Caco-2 (cell line): Measurements from ENCODE around the gene KLHL12. TPM values are rescaled to one million over a fixed set of nuclear protein-coding genes. Genes with fewer than 3 reads are reported as not detected.

Experiments used
- BruUV-seq: library from RNA; stranded (reverse); fragments of 400-500 nt; replicated peaks from 2 replicates; lab custom pipeline; 2021; lab: Mats Ljungman, UMichigan
- CTCF ChIA-PET: fragments of 300-600 bp; sonication (Branson Sonifier 250); formaldehyde crosslinking; loops from one replicate; lab custom pipeline; 2022; ENCODE audit warnings: antibody characterized with exemption; lab: Charles Lee
- POLR2A ChIA-PET: fragments of 300-600 bp; sonication (Branson Sonifier 250); formaldehyde crosslinking; loops from one replicate; lab custom pipeline; 2022; ENCODE audit warnings: antibody characterized with exemption; lab: Charles Lee
- DNase-seq, 2 experiments: peaks; one replicate each; pipeline versions ENCODE4 v3.0.0 to v3.0.0-alpha.2; 2020 to 2022
- H3K27me3 ChIP-seq: replicated peaks from 2 replicates; pipeline ENCODE4 v1.6.0; 2011; ENCODE audit warnings: low read length; ENCODE audit not compliant: control insufficient read depth, insufficient read depth
- H3K36me3 ChIP-seq: 2 replicates; pipeline ENCODE4 v1.5.1; 2011; ENCODE audit warnings: low read length; ENCODE audit not compliant: control insufficient read depth, insufficient read depth
- H3K4me1 ChIP-seq: fragments of 250-450 bp; sonication (Bioruptor Pico); 2 replicates; pipeline ENCODE4 v1.5.1; 2020; ENCODE audit warnings: mild to moderate bottlenecking
- H3K4me3 ChIP-seq: 2 replicates; pipeline ENCODE4 v1.5.1; 2011; ENCODE audit warnings: low read depth, mild to moderate bottlenecking, control low read depth, low read length
- H3K9me3 ChIP-seq: fragments of 250-450 bp; sonication (Bioruptor Pico); 2 replicates; pipeline ENCODE4 v1.5.1; 2020; ENCODE audit warnings: mild to moderate bottlenecking, moderate library complexity
- H3K27ac Mint-ChIP-seq: one replicate; pipeline ENCODE4 v1.8.0; 2022; ENCODE audit warnings: mixed read lengths; ENCODE audit not compliant: unreplicated experiment
- H3K27me3 Mint-ChIP-seq: one replicate; pipeline ENCODE4 v1.8.0; 2022; ENCODE audit warnings: mixed read lengths; ENCODE audit not compliant: insufficient read depth, unreplicated experiment
- H3K36me3 Mint-ChIP-seq: one replicate; pipeline ENCODE4 v1.8.0; 2022; ENCODE audit warnings: mild to moderate bottlenecking, mixed read lengths; ENCODE audit not compliant: insufficient read depth, unreplicated experiment
- H3K4me1 Mint-ChIP-seq: one replicate; pipeline ENCODE4 v1.8.0; 2022; ENCODE audit warnings: low read depth, mixed read lengths; ENCODE audit not compliant: unreplicated experiment
- H3K4me3 Mint-ChIP-seq: one replicate; pipeline ENCODE4 v1.8.0; 2022; ENCODE audit warnings: mild to moderate bottlenecking, moderate library complexity, mixed read lengths; ENCODE audit not compliant: unreplicated experiment
- H3K9me3 Mint-ChIP-seq: one replicate; pipeline ENCODE4 v1.8.0; 2022; ENCODE audit warnings: mixed read lengths; ENCODE audit not compliant: unreplicated experiment
- intact Hi-C: fragments of 100-400 bp; cut with micrococcal nuclease; formaldehyde crosslinking; loops from one replicate; pipeline ENCODE4 v1.10.0; 2022; ENCODE audit not compliant: unreplicated experiment
- total RNA-seq: library from RNA; stranded (reverse); gene quantifications from 2 replicates; pipeline ENCODE4 v1.2.3, GENCODE V29; 2022
- TF ChIP-seq, protein P1 (sequence below), 2 experiments: fragments of 200-600 bp in 1 of 2; IDR thresholded peaks; 1 replicate in 1 of 2; 2 replicates in 1 of 2; pipeline versions ENCODE4 v1.5.1 to v1.8.0; 2011 to 2022; ENCODE audit warnings: antibody characterized with exemption in 1 of 2, control low read depth in 1 of 2, inconsistent platforms in 1 of 2, low read depth in 1 of 2, low read length in 1 of 2, mild to moderate bottlenecking in 1 of 2, moderate library complexity in 1 of 2; ENCODE audit not compliant: insufficient read depth in 1 of 2, severe bottlenecking in 1 of 2, unreplicated experiment in 1 of 2

KLHL12 gene
- total RNA-seq, 1 experiment from 2014 or later: 23.6 TPM

DNA sequence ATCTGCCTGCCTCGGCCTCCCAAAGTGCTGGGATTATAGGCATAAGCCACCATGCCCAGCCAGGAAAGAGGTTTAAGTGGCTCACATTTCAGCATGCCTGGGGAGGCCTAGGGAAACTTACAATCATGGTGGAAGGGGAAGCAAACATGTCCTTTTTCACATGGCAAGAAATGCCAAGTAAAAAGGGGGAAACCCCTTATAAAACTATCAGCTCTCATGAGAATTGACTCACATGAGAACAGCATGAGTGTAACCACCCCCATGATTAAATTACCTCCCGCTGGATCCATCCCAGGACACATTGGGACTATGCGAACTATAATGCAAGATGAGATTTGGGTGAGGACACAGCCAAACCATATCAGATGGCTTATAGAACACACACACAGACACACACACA is 8.8 kb upstream of the KLHL12 start:
- TF ChIP-seq, protein P1, sequence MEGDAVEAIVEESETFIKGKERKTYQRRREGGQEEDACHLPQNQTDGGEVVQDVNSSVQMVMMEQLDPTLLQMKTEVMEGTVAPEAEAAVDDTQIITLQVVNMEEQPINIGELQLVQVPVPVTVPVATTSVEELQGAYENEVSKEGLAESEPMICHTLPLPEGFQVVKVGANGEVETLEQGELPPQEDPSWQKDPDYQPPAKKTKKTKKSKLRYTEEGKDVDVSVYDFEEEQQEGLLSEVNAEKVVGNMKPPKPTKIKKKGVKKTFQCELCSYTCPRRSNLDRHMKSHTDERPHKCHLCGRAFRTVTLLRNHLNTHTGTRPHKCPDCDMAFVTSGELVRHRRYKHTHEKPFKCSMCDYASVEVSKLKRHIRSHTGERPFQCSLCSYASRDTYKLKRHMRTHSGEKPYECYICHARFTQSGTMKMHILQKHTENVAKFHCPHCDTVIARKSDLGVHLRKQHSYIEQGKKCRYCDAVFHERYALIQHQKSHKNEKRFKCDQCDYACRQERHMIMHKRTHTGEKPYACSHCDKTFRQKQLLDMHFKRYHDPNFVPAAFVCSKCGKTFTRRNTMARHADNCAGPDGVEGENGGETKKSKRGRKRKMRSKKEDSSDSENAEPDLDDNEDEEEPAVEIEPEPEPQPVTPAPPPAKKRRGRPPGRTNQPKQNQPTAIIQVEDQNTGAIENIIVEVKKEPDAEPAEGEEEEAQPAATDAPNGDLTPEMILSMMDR (IDR thresholded peaks at IDR 0.05; ENCODE audit: insufficient read depth in 1 of 2, low read depth in 1 of 2, low read length in 1 of 2, severe bottlenecking in 1 of 2, unreplicated experiment in 1 of 2): no peak
- peaks cover 4% of the 10 kb centered on the region for H3K36me3 Mint-ChIP-seq
- Histone ChIP-seq H3K4me1 (no peaks in the 10 kb centered on the region), H3K4me3 (no peak overlapping the region), H3K9me3 (peaks cover 5% of the 10 kb centered on the region; the same call in 1 of the 2 replicates), H3K27me3 (no peaks in the 10 kb centered on the region), H3K36me3 (no peaks in the 10 kb centered on the region; the same call in 1 of the 2 replicates)
- POLR2A ChIA-PET: no interaction called here
- no peak for DNase-seq
- intact Hi-C loops: no loop called here
- H3K4me1 Mint-ChIP-seq: no peaks in the 10 kb centered on the region
- H3K27me3 Mint-ChIP-seq: no peaks in the 10 kb centered on the region
- CTCF ChIA-PET: no interaction called here
- BruUV-seq: no TSS peak
- H3K27ac Mint-ChIP-seq: no peak overlapping the region
- H3K9me3 Mint-ChIP-seq: peaks cover 21% of the 10 kb centered on the region
- no peak overlapping the region for H3K4me3 Mint-ChIP-seq

DNA sequence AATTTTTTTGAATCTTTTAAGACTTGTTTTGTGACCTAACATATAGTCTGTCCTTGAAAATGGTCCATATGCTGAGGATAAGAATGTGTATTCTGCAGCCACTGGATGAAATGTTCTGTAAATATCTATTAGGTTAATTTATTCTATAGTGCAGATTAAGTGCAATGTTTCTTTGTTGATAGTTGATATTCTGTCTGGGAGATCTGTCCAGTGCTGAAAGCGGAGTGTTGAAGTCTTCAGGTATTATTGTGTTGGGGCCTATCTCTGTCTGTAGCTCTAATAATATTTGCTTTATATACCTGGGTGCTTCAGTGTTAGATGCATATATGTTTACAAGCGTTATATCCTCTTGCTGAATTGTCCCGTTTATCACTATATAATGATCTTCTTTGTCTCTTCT is 7.7 kb upstream of the KLHL12 start:
- no TSS peak for BruUV-seq
- TF ChIP-seq, protein P1 (IDR thresholded peaks at IDR 0.05; ENCODE audit: insufficient read depth in 1 of 2, low read depth in 1 of 2, low read length in 1 of 2, severe bottlenecking in 1 of 2, unreplicated experiment in 1 of 2): no peak
- Histone ChIP-seq H3K36me3 (no peaks in the 10 kb centered on the region; the same call in 1 of the 2 replicates), H3K27me3 (no peaks in the 10 kb centered on the region), H3K9me3 (peaks cover 5% of the 10 kb centered on the region; the same call in 1 of the 2 replicates), H3K4me3 (no peak overlapping the region), H3K4me1 (no peaks in the 10 kb centered on the region)
- Mint-ChIP-seq H3K4me1 (no peaks in the 10 kb centered on the region), H3K27me3 (no peaks in the 10 kb centered on the region), H3K9me3 (peaks cover 21% of the 10 kb centered on the region), H3K27ac (no peak overlapping the region), H3K4me3 (no peak overlapping the region), H3K36me3 (no peaks in the 10 kb centered on the region)
- no peak for DNase-seq
- intact Hi-C loops: no loop called here
- ChIA-PET POLR2A (no interaction called here), CTCF (no interaction called here)

DNA sequence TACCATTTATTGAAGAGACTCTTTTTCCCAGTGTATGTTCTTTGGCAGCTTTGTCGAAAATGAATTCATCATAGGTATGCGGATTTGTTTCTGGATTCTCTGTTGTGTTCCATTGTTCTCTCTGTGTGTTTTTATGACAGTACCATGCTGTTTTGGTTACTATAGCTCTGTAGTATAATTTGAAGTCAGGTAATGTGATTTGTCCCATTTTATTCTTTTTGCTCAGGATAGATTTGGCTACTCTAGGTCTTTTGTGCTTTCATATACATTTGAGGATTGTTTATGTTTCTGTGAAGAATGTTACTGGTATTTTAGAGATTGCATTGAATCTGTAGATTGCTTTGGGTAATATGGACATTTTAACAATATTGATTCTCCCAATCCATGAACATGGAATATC is 5.4 kb upstream of the KLHL12 start:
- H3K9me3 ChIP-seq: peaks cover 5% of the 10 kb centered on the region; the same call in 1 of the 2 replicates
- CTCF ChIA-PET: no interaction called here
- TF ChIP-seq, protein P1 (IDR thresholded peaks at IDR 0.05; ENCODE audit: insufficient read depth in 1 of 2, low read depth in 1 of 2, low read length in 1 of 2, severe bottlenecking in 1 of 2, unreplicated experiment in 1 of 2): no peak
- Mint-ChIP-seq H3K4me1 (no peaks in the 10 kb centered on the region), H3K27me3 (no peaks in the 10 kb centered on the region), H3K36me3 (peaks cover 2% of the 10 kb centered on the region), H3K9me3 (peaks cover 21% of the 10 kb centered on the region), H3K27ac (no peak overlapping the region), H3K4me3 (no peak overlapping the region)
- no peaks in the 10 kb centered on the region for H3K36me3 ChIP-seq
- DNase-seq: no peak
- intact Hi-C loops: no loop called here
- H3K4me1 ChIP-seq: no peaks in the 10 kb centered on the region
- POLR2A ChIA-PET: no interaction called here
- H3K4me3 ChIP-seq: no peak overlapping the region
- BruUV-seq: no TSS peak
- no peaks in the 10 kb centered on the region for H3K27me3 ChIP-seq
